Measurements from ENCODE around the gene CHD3.

The CHD3 gene

DNA sequence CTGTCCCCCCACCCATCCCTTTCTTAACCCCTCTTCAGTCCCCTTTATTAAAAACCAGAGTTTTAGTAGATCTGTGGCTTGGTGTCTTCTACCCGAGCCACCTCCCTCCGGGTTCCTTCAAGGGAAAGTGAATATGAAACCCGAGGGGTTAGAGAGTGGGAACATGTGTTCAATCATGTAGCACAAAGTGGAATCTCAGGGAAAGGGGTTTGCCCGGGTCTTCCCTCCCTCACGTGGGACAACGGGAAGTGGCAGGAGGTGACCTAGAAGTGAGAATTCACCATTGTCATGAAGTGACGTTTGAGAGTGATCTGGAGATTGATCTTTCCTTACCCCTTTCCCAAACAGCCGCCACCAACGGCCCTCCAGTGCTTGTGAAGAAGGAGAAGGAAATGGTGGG is 22.5 kb downstream of the CHD3 start:
- DNase-seq (ENCODE audit: insufficient read length) (no peak), FAIRE-seq (no peak)
- no peak for TF ChIP-seq TAF1 (IDR thresholded peaks at IDR 0.05; ENCODE audit: borderline replicate concordance, low read depth, low read length)
- no peak for TF ChIP-seq POLR2A (IDR thresholded peaks at IDR 0.05; ENCODE audit: low read depth, low read length)
- no peak for TF ChIP-seq POLR2AphosphoS5 (IDR thresholded peaks at IDR 0.05; ENCODE audit: low read depth, low read length)

DNA sequence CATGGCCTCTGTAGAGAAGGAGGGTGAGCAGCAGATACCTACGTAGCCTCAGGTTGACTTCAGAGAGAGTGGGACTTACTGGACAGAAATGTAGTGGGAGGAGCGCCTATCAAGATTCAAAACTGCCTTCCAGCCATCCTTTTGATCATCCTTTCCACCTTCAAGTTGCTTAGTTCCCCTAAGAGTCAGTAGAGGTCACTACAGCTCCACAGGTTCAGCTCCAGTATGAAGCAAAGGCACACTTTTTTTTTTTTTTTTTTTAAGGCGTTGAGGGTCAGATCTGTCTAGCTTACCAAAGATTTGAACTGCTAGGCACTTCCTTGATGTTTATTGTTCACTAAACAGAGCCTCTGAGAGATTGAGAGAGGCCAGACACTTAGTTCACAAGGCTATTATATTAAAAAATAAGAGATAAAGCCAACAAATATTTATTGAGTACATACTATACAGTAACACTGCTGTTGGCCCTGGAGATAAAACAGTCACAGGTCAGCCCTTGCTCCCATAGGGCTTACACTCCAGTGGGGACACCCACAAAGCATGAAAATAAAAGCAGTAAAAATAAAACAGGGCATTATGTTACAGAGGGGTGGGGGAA is 24.4 kb downstream of the CHD3 start:
- peak; percentile 72 for FAIRE-seq
- no peak for DNase-seq (ENCODE audit: insufficient read length)

GRCh38 chr17:7915179-7915610 is 26.6 kb downstream of the CHD3 start:
- DNase-seq (ENCODE audit: insufficient read length) (no peak), FAIRE-seq (peak; percentile 60)
- no peak for TF ChIP-seq POLR2A (IDR thresholded peaks at IDR 0.05; ENCODE audit: low read depth, low read length)
- TF ChIP-seq TAF1 (IDR thresholded peaks at IDR 0.05; ENCODE audit: borderline replicate concordance, low read depth, low read length) = no peak

More for the DNA sequence above, 24.4 kb downstream of the CHD3 start:
- no peak for TF ChIP-seq POLR2AphosphoS5 (IDR thresholded peaks at IDR 0.05; ENCODE audit: low read depth, low read length)
- TF ChIP-seq TAF1 (IDR thresholded peaks at IDR 0.05; ENCODE audit: borderline replicate concordance, low read depth, low read length) = no peak
- no peak for TF ChIP-seq POLR2A (IDR thresholded peaks at IDR 0.05; ENCODE audit: low read depth, low read length)

DNA sequence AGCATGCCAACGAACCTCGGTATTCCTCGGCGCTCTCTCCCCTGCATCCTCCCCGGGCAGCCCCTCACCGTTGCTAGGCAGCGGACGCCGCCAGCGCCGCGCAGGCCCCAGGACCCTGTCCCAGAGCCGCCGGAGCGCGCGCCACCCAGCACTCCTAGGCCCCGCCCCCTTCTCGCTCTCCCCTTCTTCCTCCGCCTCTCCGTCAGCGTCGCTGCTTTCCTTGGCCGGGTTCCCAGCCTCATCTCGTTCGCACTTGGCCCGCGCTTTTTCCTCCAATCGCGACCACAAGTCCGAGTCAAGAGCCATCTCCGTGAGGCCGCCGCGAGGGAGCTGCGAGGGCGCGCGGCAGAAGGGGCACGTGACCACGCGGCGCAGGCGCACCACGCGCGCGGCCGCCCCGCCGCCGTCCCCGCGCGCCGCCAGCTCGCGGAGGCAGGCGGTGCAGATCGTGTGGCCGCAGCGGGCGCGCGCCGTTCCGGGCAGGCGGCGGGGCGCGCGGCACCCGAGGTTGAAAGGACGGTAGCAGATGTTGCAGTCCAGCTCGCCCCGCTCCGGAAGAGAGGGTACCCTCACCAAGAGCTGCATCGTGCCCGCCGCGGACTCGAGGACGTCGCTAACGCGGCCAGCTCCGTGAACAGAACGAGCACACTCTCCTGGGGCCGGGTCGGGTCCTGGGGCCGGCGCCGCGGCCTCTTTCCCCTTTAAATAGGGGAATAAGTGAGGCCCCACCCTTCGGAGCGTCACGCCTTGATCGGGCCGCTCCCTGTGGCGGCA is 27.2 kb downstream of the CHD3 start, which contains the start of gene RNF227:
Gene RNF227, minus strand, starts transcription at position 679 of the 774 bp plus-strand sequence. Its CDS starts 94 bp downstream, at position 585.
- TF ChIP-seq POLR2A (IDR thresholded peaks at IDR 0.05; ENCODE audit: low read depth, low read length) (peak; percentile 46; the same call in 1 of the 2 replicates), TAF1 (IDR thresholded peaks at IDR 0.05; ENCODE audit: borderline replicate concordance, low read depth, low read length) (no peak), POLR2AphosphoS5 (IDR thresholded peaks at IDR 0.05; ENCODE audit: low read depth, low read length) (0 out of 2 replicates have a peak, but pooled peaks have one; percentile 50)
- DNase-seq (ENCODE audit: insufficient read length) = peak; percentile 63
- peak; percentile 94 for FAIRE-seq

GRCh38 chr17:7916385-7916682 is 27.7 kb downstream of the CHD3 start:
- FAIRE-seq (no peak), DNase-seq (ENCODE audit: insufficient read length) (no peak)
- TF ChIP-seq POLR2AphosphoS5 (IDR thresholded peaks at IDR 0.05; ENCODE audit: low read depth, low read length) = no peak
- TF ChIP-seq POLR2A (IDR thresholded peaks at IDR 0.05; ENCODE audit: low read depth, low read length) = no peak
- TF ChIP-seq TAF1 (IDR thresholded peaks at IDR 0.05; ENCODE audit: borderline replicate concordance, low read depth, low read length) = no peak

DNA sequence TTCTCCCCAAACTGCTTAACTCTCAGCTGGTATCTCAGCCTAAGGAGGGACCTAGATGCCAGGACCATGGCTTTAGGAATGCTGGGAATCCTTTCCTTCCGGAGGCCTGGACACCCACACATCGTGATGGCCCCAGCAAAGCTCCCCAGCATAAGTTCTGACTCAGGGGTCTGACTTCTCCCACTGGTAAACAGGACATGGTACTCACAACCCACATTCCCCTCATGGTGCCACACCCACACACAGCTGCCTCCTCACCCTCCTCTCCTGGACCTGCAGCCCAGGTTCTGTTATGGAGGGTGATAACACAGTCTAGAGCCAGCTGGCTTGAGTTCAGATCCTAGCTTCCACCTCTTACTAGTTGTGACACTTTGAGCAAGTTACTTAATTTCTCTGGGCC is 28.2 kb downstream of the CHD3 start:
- no peak for DNase-seq (ENCODE audit: insufficient read length)
- no peak for FAIRE-seq
- TF ChIP-seq POLR2A (IDR thresholded peaks at IDR 0.05; ENCODE audit: low read depth, low read length) (no peak), TAF1 (IDR thresholded peaks at IDR 0.05; ENCODE audit: borderline replicate concordance, low read depth, low read length) (no peak), POLR2AphosphoS5 (IDR thresholded peaks at IDR 0.05; ENCODE audit: low read depth, low read length) (no peak)

- FAIRE-seq (peak; percentile 5), DNase-seq (ENCODE audit: insufficient read length) (no peak)
- TF ChIP-seq POLR2AphosphoS5 (IDR thresholded peaks at IDR 0.05; ENCODE audit: low read depth, low read length) = no peak
- TF ChIP-seq POLR2A (IDR thresholded peaks at IDR 0.05; ENCODE audit: low read depth, low read length) = no peak
- TF ChIP-seq TAF1 (IDR thresholded peaks at IDR 0.05; ENCODE audit: borderline replicate concordance, low read depth, low read length) = no peak
Observed at GRCh38 chr17:7922269-7922844, 33.8 kb downstream of the CHD3 start.

- TF ChIP-seq POLR2A (IDR thresholded peaks at IDR 0.05; ENCODE audit: low read depth, low read length) = no peak
- no peak for TF ChIP-seq TAF1 (IDR thresholded peaks at IDR 0.05; ENCODE audit: borderline replicate concordance, low read depth, low read length)
- TF ChIP-seq POLR2AphosphoS5 (IDR thresholded peaks at IDR 0.05; ENCODE audit: low read depth, low read length) = no peak
- FAIRE-seq (peak; percentile 65), DNase-seq (ENCODE audit: insufficient read length) (peak; percentile 65)
Observed at GRCh38 chr17:7922845-7923628, 34.4 kb downstream of the CHD3 start.

- FAIRE-seq = no peak
- no peak for DNase-seq (ENCODE audit: insufficient read length)
- TF ChIP-seq TAF1 (IDR thresholded peaks at IDR 0.05; ENCODE audit: borderline replicate concordance, low read depth, low read length) = no peak
- no peak for TF ChIP-seq POLR2AphosphoS5 (IDR thresholded peaks at IDR 0.05; ENCODE audit: low read depth, low read length)
- TF ChIP-seq POLR2A (IDR thresholded peaks at IDR 0.05; ENCODE audit: low read depth, low read length) = no peak
Observed at GRCh38 chr17:7927596-7927995, 39.0 kb downstream of the CHD3 start.

- no peak for TF ChIP-seq TAF1 (IDR thresholded peaks at IDR 0.05; ENCODE audit: borderline replicate concordance, low read depth, low read length)
- FAIRE-seq = no peak
- DNase-seq (ENCODE audit: insufficient read length) = no peak
Observed at GRCh38 chr17:7929158-7930023, 40.8 kb downstream of the CHD3 start, which contains the start of gene KCNAB3. Gene KCNAB3, minus strand, starts transcription at chr17:7929856. Its CDS starts 421 bp downstream, at chr17:7929435.

All from GM12892 (cell line).